Measurements from ENCODE around the gene SCGN. TPM values are rescaled to one million over a fixed set of nuclear protein-coding genes. Genes with fewer than 3 reads are reported as not detected.

The SCGN gene
- total RNA-seq, 4 donors from 2014 or later = 4.1 to 13.0 (median 9.6) TPM

DNA sequence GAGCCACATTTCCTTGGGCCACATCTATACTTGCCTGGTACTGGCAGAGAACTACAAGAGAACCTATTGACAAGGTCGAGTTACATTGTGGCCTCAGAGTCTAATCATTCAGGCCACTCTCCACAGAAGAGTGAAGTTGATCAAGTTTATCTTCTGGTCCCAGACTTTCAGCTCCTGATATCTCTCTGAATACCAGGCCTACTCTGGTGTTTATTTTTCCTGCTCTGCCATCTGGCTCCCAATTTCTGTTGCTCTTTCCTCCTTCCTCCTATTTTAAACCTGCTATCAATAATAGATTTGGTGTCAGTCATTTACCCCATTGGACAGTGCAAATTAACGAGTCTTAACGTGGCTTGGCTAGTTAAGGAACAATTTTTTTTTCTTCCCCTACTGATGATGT is 46.6 kb downstream of the SCGN start:
- Histone ChIP-seq H3K4me3 (no peak overlapping the region), H3K9me3 (no peaks in the 10 kb centered on the region), H3K4me1 (no peaks in the 10 kb centered on the region), H3K27me3 (no peaks in the 10 kb centered on the region), H3K36me3 (no peaks in the 10 kb centered on the region), H3K27ac (no peak overlapping the region)
- no peak for DNase-seq
- no peak for TF ChIP-seq POLR2A (IDR thresholded peaks at IDR 0.05)
- TF ChIP-seq, protein P1, sequence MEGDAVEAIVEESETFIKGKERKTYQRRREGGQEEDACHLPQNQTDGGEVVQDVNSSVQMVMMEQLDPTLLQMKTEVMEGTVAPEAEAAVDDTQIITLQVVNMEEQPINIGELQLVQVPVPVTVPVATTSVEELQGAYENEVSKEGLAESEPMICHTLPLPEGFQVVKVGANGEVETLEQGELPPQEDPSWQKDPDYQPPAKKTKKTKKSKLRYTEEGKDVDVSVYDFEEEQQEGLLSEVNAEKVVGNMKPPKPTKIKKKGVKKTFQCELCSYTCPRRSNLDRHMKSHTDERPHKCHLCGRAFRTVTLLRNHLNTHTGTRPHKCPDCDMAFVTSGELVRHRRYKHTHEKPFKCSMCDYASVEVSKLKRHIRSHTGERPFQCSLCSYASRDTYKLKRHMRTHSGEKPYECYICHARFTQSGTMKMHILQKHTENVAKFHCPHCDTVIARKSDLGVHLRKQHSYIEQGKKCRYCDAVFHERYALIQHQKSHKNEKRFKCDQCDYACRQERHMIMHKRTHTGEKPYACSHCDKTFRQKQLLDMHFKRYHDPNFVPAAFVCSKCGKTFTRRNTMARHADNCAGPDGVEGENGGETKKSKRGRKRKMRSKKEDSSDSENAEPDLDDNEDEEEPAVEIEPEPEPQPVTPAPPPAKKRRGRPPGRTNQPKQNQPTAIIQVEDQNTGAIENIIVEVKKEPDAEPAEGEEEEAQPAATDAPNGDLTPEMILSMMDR (IDR thresholded peaks at IDR 0.05) = no peak

DNA sequence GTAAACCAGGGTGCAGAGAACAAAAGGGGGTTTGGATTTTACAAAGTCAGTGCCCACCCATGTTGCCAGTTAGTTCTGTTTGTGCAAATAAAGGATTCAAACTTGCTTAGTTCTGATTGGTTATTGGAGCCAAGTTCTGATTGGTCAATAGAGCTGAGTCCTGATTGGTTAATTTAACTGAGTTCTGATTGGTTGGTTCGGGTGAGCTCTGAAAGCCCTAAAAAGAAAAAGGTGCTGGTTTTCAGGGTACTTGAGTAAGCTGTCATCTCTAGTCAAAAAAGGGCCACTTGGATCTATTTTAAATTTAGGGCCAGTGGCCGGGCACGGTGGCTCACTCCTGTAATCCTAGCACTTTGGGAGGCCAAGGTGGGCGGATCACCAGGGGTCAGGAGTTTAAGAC is 47.6 kb downstream of the SCGN start:
- no peaks in the 10 kb centered on the region for H3K36me3 ChIP-seq
- no peak for DNase-seq

DNA sequence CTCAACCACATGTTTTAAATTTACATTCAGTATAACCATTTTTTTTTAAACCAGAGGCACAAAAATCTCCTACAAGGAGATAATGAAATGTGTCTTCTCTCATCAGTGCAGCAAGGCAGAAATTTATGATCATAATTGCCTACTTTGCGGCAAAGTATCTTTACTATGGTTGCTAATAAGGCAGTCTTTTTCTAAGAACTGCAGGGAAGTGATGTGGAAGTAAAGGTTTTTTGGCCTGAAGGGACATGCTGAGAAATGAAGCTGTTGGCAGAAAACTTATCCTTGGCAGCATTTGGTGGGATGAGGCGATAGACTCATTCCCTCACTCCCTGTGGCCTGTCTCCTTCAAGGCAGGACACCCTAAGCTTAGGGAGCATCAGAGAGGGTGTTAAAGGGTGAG is 48.7 kb downstream of the SCGN start:
- no peaks in the 10 kb centered on the region for H3K9me3 ChIP-seq
- H3K27me3 ChIP-seq = no peaks in the 10 kb centered on the region
- TF ChIP-seq, protein P1 (IDR thresholded peaks at IDR 0.05) = no peak
- H3K27ac ChIP-seq = no peak overlapping the region
- no peak overlapping the region for H3K4me3 ChIP-seq
- no peaks in the 10 kb centered on the region for H3K4me1 ChIP-seq
- DNase-seq = no peak
- no peaks in the 10 kb centered on the region for H3K36me3 ChIP-seq

More for the DNA sequence above, 47.6 kb downstream of the SCGN start:
- Histone ChIP-seq H3K9me3 (no peaks in the 10 kb centered on the region), H3K27me3 (no peaks in the 10 kb centered on the region), H3K27ac (no peak overlapping the region), H3K4me3 (no peak overlapping the region), H3K4me1 (no peaks in the 10 kb centered on the region)
- TF ChIP-seq POLR2A (IDR thresholded peaks at IDR 0.05) = no peak
- TF ChIP-seq, protein P1 (IDR thresholded peaks at IDR 0.05) = no peak

DNA sequence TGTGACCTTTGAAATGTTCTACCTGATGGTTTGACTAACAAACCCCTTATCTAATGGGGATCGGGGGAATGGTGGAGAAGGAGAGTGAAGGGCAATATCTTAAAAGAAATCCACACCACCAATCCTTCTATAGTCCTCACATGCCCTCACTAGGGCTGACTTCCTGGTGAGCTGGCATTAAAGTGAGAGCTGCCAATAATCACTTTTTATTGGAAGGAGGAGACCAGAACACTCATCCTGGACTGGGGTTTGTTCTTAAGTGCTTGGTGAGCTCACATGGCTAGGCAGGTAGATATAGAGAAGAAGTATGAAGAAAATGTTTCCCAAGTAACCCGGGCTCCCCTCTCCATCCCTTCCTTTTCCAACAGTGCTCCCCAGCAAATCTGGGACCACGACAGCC is 49.8 kb downstream of the SCGN start:
- H3K9me3 ChIP-seq = no peaks in the 10 kb centered on the region
- TF ChIP-seq, protein P1 (IDR thresholded peaks at IDR 0.05) = no peak
- TF ChIP-seq POLR2A (IDR thresholded peaks at IDR 0.05) = no peak
- no peak overlapping the region for H3K27ac ChIP-seq
- H3K4me1 ChIP-seq = no peaks in the 10 kb centered on the region
- no peak for DNase-seq
- no peak overlapping the region for H3K4me3 ChIP-seq
- no peaks in the 10 kb centered on the region for H3K36me3 ChIP-seq
- no peaks in the 10 kb centered on the region for H3K27me3 ChIP-seq

DNA sequence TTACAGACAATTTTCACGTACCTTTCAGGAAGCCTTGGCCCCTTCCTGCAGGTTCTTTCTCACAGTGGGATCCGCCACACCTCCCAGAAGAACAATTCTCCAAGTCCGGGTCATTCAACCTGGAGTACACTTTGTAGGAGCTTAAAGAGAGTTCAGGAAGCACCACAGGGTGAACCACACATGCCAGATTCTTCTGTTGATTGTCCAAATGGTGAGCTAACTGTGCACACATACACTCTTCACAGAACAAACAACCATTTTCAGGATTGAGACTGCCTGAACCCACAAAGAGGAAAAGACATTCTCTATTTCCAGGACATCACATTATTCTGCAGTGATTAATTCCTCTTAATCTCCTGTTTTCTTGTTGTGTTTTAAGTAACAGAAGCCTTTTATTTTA is 51.0 kb downstream of the SCGN start:
- H3K27me3 ChIP-seq = no peaks in the 10 kb centered on the region
- no peaks in the 10 kb centered on the region for H3K9me3 ChIP-seq
- no peak overlapping the region for H3K27ac ChIP-seq
- H3K4me1 ChIP-seq = no peaks in the 10 kb centered on the region
- DNase-seq = no peak
- no peaks in the 10 kb centered on the region for H3K36me3 ChIP-seq
- TF ChIP-seq, protein P1 (IDR thresholded peaks at IDR 0.05) = no peak
- no peak for TF ChIP-seq POLR2A (IDR thresholded peaks at IDR 0.05)
- H3K4me3 ChIP-seq = no peak overlapping the region

DNA sequence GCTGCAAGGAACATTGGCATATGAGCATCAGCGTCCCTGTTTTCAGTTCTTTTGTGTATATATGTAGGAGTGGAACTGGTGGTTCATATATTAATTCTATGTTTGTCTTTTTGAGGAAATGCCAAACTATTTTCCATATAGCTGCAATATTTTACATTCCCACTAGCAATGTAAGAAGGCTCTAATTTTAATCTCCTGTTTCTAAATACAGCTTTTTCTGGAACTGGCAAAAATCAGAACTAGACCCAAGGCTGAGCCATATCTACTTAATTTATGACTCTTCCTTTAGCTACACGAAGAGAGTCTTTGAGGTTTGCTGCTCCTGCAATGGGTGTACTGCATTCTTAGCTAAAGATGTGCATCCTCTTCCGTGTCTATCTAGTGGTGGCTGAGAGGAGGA is 52.0 kb downstream of the SCGN start:
- H3K9me3 ChIP-seq = no peaks in the 10 kb centered on the region
- H3K27me3 ChIP-seq = no peaks in the 10 kb centered on the region
- TF ChIP-seq POLR2A (IDR thresholded peaks at IDR 0.05) = no peak
- TF ChIP-seq, protein P1 (IDR thresholded peaks at IDR 0.05) = no peak
- H3K36me3 ChIP-seq = no peaks in the 10 kb centered on the region
- H3K4me3 ChIP-seq = no peak overlapping the region
- no peak overlapping the region for H3K27ac ChIP-seq
- no peak for DNase-seq
- H3K4me1 ChIP-seq = no peaks in the 10 kb centered on the region
